Measurements from ENCODE around the gene YPEL1.

Gene YPEL1

DNA sequence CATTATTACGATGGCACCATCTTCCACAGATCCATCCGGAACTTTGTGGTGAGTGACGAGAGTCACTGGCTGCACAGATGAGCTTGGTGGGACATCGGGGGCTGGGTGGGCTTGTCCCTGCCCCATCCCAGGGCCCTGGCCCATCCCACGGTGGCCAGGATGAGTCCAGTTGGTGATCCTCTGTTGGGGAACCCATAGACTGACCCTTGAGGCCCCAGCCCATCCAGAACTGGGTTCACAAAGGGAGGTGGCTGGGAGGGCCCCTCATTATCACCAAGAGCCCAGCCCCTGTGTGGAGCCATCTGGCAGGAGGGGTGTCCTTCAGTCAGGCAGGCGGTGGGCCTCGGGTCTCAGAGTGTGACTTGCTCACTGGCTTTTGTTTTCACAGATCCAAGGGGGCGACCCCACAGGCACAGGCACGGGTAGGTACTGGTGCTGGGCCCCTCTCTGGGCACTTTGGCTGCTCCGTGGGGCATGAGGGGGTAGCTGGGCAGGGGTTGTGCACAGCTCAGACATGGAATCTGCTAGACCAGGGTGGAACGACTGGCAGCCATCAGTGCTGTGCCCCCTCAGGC is 47.8 kb downstream of the YPEL1 start:
- no peak overlapping the region for H3K4me3 ChIP-seq (ENCODE audit: low read depth, low read length)
- DNase-seq (ENCODE audit: low read depth) = no peak
- TF ChIP-seq CTCF (IDR thresholded peaks at IDR 0.05; ENCODE audit: control insufficient read depth, extremely low read depth, insufficient read depth) = no peak

- no peak for DNase-seq (ENCODE audit: low read depth)
- H3K4me3 ChIP-seq (ENCODE audit: low read depth, low read length) = no peak overlapping the region
Measured at GRCh38 chr22:21686634-21687393, 48.8 kb downstream of the YPEL1 start.

GRCh38 chr22:21686193-21686608 is 49.4 kb downstream of the YPEL1 start:
- DNase-seq (ENCODE audit: low read depth) = no peak
- no peak for TF ChIP-seq CTCF (IDR thresholded peaks at IDR 0.05; ENCODE audit: control insufficient read depth, extremely low read depth, insufficient read depth)
- no peak overlapping the region for H3K4me3 ChIP-seq (ENCODE audit: low read depth, low read length)

More at GRCh38 chr22:21686634-21687393, 48.8 kb downstream of the YPEL1 start:
- TF ChIP-seq CTCF (IDR thresholded peaks at IDR 0.05; ENCODE audit: control insufficient read depth, extremely low read depth, insufficient read depth) = no peak

DNA sequence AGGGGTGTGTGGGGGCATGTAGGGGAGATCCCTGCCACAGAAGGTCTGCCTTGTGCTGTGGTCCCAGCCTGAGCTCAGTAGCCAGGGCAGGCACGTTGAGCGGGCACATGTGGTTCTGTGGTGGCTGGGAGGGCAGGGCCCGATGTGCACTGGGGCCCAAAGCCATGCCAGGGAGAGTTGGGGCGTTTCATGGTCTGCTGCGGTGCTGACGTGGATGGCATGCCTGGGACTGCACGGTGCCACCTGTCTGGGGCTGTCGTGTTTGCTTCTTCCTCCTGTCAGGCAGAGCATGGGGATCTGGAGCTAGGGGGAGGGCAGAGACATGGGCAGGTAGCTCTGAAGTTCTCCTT is 50.5 kb downstream of the YPEL1 start:
- no peak for DNase-seq (ENCODE audit: low read depth)
- TF ChIP-seq CTCF (IDR thresholded peaks at IDR 0.05; ENCODE audit: control insufficient read depth, extremely low read depth, insufficient read depth) = no peak
- H3K4me3 ChIP-seq (ENCODE audit: low read depth, low read length) = no peak overlapping the region

GRCh38 chr22:21684492-21685163 is 51.0 kb downstream of the YPEL1 start:
- H3K4me3 ChIP-seq (ENCODE audit: low read depth, low read length) = no peak overlapping the region
- no peak for TF ChIP-seq CTCF (IDR thresholded peaks at IDR 0.05; ENCODE audit: control insufficient read depth, extremely low read depth, insufficient read depth)
- no peak for DNase-seq (ENCODE audit: low read depth)

GRCh38 chr22:21683401-21683811 is 52.2 kb downstream of the YPEL1 start:
- no peak for TF ChIP-seq CTCF (IDR thresholded peaks at IDR 0.05; ENCODE audit: control insufficient read depth, extremely low read depth, insufficient read depth)
- no peak overlapping the region for H3K4me3 ChIP-seq (ENCODE audit: low read depth, low read length)
- DNase-seq (ENCODE audit: low read depth) = no peak

All from LNCaP clone FGC (cell line).